Measurements from ENCODE around the gene PPP4R3A. TPM values are rescaled to one million over a fixed set of nuclear protein-coding genes. Genes with fewer than 3 reads are reported as not detected.
"Not testable (repeated sequence)": the region's sequence is repeated elsewhere in the genome, so short reads cannot be mapped to it uniquely, and the experiment has no call there.

PPP4R3A gene
- polyA plus RNA-seq = 98.6 TPM
- long read RNA-seq, donor 1, full-length matches to known transcripts = 5 of 5 reads
- long read RNA-seq, donor 1, partial matches to known transcripts = 0 of 5 reads
- long read RNA-seq, donor 1, other reads (novel, unspliced or antisense) = 0 of 5 reads
- long read RNA-seq, donor 2, full-length matches to known transcripts = 6 of 12 reads
- long read RNA-seq, donor 2, partial matches to known transcripts = 6 of 12 reads
- long read RNA-seq, donor 2, other reads (novel, unspliced or antisense) = 0 of 12 reads
- long read RNA-seq, donor 3 = 0 reads
- long read RNA-seq, donor 4 = 0 reads
- long read RNA-seq, donor 5, partial matches to known transcripts = 0 of 1 reads
- long read RNA-seq, donor 5, other reads (novel, unspliced or antisense) = 0 of 1 reads
- long read RNA-seq, donor 6, full-length matches to known transcripts = 4 of 9 reads
- long read RNA-seq, donor 6, partial matches to known transcripts = 5 of 9 reads
- long read RNA-seq, donor 6, other reads (novel, unspliced or antisense) = 0 of 9 reads
- long read RNA-seq, donor 7, full-length matches to known transcripts = 3 of 3 reads
- long read RNA-seq, donor 7, partial matches to known transcripts = 0 of 3 reads
- long read RNA-seq, donor 7, other reads (novel, unspliced or antisense) = 0 of 3 reads
- long read RNA-seq, donor 8, full-length matches to known transcripts = 5 of 10 reads
- long read RNA-seq, donor 8, partial matches to known transcripts = 5 of 10 reads
- long read RNA-seq, donor 8, other reads (novel, unspliced or antisense) = 0 of 10 reads
- long read RNA-seq, donor 9, partial matches to known transcripts = 0 of 6 reads
- long read RNA-seq, donor 9, other reads (novel, unspliced or antisense) = 0 of 6 reads
- long read RNA-seq, donor 10, full-length matches to known transcripts = 5 of 5 reads
- long read RNA-seq, donor 10, partial matches to known transcripts = 0 of 5 reads
- long read RNA-seq, donor 10, other reads (novel, unspliced or antisense) = 0 of 5 reads
- long read RNA-seq, donor 11, full-length matches to known transcripts = 4 of 4 reads
- long read RNA-seq, donor 11, partial matches to known transcripts = 0 of 4 reads
- long read RNA-seq, donor 11, other reads (novel, unspliced or antisense) = 0 of 4 reads

DNA sequence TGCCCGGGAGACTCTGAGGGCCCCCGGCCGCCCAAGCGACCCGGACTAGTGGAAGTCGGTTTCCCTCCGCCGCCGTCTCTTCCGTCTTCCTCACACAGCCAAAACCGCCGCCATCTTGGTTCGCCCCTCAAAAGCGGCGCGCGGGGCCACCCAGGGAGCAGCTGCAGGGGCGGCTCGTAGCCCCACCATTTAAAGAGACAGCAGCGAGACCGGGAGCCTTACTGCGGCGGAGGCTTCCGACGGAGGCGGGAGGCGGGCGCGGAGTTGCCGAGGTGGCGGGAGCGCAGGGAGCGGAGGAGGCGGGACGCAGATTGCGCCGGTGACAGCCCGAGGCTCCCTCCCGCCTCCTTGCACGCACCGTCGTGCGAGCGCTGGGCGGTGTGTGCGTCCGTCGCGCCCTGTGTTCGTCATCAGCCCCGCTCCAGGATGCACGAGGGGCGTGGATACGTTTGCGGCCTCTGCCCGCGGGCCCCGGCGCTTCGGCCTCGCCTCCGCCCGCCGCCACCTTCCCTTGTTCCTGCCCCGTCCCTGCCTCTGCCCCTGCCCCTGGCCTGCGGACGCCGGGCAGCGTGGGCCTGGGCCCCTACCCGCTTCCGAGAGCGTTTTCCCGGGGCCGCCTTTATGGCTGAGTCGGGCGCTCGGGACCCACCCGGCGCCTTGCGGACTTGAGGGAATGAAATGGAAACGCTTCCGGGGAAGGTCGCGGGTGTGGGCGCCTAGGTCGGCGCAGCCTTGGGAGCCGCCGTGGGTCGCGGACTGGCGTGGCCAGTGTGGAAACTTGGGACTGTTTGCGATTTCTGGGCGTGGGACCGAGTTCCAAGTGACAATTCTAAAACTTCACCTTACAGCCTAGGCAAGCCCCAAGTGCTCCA, at the start of gene PPP4R3A:
PPP4R3A (minus strand) TSS at position 140 of the 872 bp plus-strand sequence. CDS start 663 bp downstream, outside the sequence.
- Histone ChIP-seq H3K4me1 (ENCODE audit: control insufficient read depth, insufficient read depth, low read length) (peaks cover 2% of the 10 kb centered on the region), H3K4me3 (ENCODE audit: low read length) (peak within 1 kb of the TSS; percentile 89), H3K36me3 (ENCODE audit: control insufficient read depth, insufficient read depth, low read length) (peaks cover 3% of the 10 kb centered on the region), H3K27ac (ENCODE audit: low read length) (peak within 1 kb of the TSS; percentile 98), H3K27me3 (ENCODE audit: control insufficient read depth, insufficient read depth, low read length) (no peaks in the 10 kb centered on the region), H3K9me3 (ENCODE audit: control insufficient read depth, low read depth, low read length) (no peaks in the 10 kb centered on the region)
- DNase-seq = peak; percentile 98 to 99
- no CpG with 5 or more reads among the region's 95 CpGs for WGBS (ENCODE audit: insufficient coverage, low lambda C conversion rate)

DNA sequence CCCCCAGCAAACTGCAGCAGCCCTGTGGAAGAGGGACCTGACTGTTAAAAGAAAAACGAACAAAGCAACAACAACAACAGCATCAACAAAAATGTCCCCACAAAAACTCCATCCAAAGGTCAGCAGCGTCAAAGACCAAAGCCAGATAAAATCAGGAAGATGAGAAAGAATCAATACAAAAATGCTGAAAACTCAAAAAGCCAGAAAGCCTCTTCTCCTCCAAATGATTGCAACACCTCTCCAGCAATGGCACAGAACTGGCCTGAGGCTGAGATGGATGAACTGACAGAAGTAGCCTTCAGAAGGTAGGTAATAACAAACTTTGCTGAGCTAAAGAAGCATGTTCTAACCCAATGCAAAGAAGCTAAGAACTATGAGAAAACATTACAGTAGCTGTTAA, 45.4 kb upstream of the PPP4R3A start:
- Histone ChIP-seq H3K27me3 (ENCODE audit: control insufficient read depth, insufficient read depth, low read length) (no peaks in the 10 kb centered on the region), H3K9me3 (ENCODE audit: control insufficient read depth, low read depth, low read length) (peaks cover 7% of the 10 kb centered on the region), H3K4me3 (ENCODE audit: low read length) (no peak overlapping the region), H3K36me3 (ENCODE audit: control insufficient read depth, insufficient read depth, low read length) (no peaks in the 10 kb centered on the region), H3K4me1 (ENCODE audit: control insufficient read depth, insufficient read depth, low read length) (peaks cover 18% of the 10 kb centered on the region), H3K27ac (ENCODE audit: low read length) (peak overlapping the region; percentile 66)
- peak in 1 of 2 donors; percentile 21 for DNase-seq
- no CpG with 5 or more reads among the region's 2 CpGs for WGBS (ENCODE audit: insufficient coverage, low lambda C conversion rate)

DNA sequence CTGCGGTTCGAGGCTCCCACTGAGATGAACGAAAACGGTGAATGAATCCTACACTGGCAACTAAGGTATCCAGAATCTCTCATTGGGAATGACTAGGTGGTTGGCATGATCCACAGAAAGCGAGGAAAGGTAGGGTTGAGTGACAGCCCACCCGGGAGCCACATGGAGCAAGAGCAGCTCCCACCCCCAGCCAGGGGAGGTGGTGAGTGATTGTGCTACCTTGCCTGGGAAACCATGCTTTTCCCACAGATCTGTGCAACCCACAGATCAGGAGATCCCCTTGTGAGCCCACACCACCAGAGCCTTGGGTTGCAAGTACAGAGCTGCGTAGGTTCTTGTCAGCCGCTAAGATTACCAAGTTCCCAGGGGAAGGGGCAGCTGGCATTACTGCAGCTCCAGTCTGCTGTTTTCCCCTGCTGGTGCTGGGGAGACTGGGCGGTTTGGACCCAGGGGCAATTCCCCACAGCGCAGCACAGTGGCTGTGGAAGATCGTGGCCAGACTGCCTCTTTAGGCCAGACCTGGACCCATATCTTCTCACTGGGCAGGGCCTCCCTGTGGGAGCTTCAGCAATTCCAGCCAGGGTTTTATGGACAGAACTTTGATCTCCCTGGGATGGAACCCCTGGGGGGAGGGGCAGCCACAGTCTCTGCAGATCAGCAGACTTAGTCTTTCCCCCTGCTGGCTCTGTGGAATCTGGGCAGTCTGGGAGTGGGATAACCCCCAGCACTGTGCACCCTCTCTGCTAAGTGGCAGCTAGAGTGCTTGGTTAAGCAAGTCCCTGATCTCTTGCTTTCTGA, 44.6 kb upstream of the PPP4R3A start:
- Histone ChIP-seq H3K36me3 (ENCODE audit: control insufficient read depth, insufficient read depth, low read length) (no peaks in the 10 kb centered on the region), H3K4me3 (ENCODE audit: low read length) (no peak overlapping the region), H3K9me3 (ENCODE audit: control insufficient read depth, low read depth, low read length) (peaks cover 7% of the 10 kb centered on the region), H3K4me1 (ENCODE audit: control insufficient read depth, insufficient read depth, low read length) (peaks cover 18% of the 10 kb centered on the region), H3K27me3 (ENCODE audit: control insufficient read depth, insufficient read depth, low read length) (no peaks in the 10 kb centered on the region), H3K27ac (ENCODE audit: low read length) (peak overlapping the region; percentile 66)
- WGBS (ENCODE audit: insufficient coverage, low lambda C conversion rate) = 0% methylated on average over 2 of the region's 11 CpGs
- peak; percentile 92 to 97 for DNase-seq

DNA sequence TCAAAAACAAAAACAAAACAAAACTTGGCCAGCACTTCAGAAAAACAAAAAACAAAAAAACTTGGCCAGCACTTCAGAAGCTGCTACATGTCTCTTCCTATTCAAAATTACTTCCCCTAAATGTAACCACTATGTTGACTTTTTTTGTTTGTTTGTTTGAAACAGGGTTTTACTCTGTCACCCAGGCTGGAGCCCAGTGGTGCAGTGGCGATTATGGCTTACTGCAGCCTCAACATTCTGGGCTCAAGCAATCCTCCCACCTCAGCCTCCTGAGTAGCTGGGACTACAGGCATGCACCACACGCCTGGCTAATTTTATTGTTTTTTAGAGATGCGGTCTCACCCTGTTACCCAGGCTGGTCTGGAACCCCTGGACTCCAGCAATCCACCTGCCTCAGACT, 38.0 kb upstream of the PPP4R3A start:
- H3K9me3 ChIP-seq (ENCODE audit: control insufficient read depth, low read depth, low read length) = no peaks in the 10 kb centered on the region
- no peaks in the 10 kb centered on the region for H3K27me3 ChIP-seq (ENCODE audit: control insufficient read depth, insufficient read depth, low read length)
- no peak overlapping the region for H3K4me3 ChIP-seq (ENCODE audit: low read length)
- no CpG with 5 or more reads among the region's 3 CpGs for WGBS (ENCODE audit: insufficient coverage, low lambda C conversion rate)
- H3K36me3 ChIP-seq (ENCODE audit: control insufficient read depth, insufficient read depth, low read length) = no peaks in the 10 kb centered on the region
- no peak for DNase-seq
- H3K27ac ChIP-seq (ENCODE audit: low read length) = no peak overlapping the region
- H3K4me1 ChIP-seq (ENCODE audit: control insufficient read depth, insufficient read depth, low read length) = no peaks in the 10 kb centered on the region

DNA sequence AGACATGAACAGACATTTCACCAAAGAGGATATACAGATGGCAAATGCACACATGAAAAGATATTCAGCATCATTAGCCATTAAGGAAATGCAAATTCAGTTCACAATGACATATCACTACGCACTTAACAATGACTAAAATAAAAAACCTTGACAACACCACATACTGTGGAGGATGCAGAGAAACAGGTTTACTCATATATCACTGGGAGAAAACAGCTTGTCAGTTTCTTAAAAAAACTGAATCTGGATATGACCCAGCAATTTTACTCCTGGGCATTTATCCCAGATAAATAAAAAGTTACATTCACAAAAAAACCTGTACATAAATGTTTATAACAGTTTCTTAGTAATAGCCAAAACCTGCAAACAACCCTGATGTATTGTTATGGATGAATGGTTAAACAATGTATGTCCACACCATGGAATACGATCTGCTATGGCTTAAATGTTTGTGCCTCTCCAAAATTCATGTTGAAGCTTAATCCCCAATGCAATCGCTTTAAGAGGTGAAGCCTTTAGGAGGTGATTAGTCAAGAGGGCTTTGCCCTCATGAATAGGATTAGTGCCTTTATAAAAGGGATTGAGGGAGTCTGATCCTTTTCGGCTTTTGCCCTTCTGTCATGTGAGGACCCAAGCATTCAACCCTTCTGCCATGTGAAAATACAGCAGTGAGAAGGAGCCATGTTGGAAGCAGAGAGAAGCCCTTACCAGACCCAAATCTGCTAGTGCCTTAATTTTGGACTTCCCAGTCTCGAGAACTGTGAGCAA, 36.0 kb upstream of the PPP4R3A start:
- Histone ChIP-seq H3K36me3 (ENCODE audit: control insufficient read depth, insufficient read depth, low read length) (no peaks in the 10 kb centered on the region), H3K9me3 (ENCODE audit: control insufficient read depth, low read depth, low read length) (peaks cover 2% of the 10 kb centered on the region), H3K4me1 (ENCODE audit: control insufficient read depth, insufficient read depth, low read length) (no peaks in the 10 kb centered on the region), H3K4me3 (ENCODE audit: low read length) (no peak overlapping the region), H3K27ac (ENCODE audit: low read length) (no peak overlapping the region), H3K27me3 (ENCODE audit: control insufficient read depth, insufficient read depth, low read length) (no peaks in the 10 kb centered on the region)
- DNase-seq = no peak
- no CpG with 5 or more reads among the region's 5 CpGs for WGBS (ENCODE audit: insufficient coverage, low lambda C conversion rate)

DNA sequence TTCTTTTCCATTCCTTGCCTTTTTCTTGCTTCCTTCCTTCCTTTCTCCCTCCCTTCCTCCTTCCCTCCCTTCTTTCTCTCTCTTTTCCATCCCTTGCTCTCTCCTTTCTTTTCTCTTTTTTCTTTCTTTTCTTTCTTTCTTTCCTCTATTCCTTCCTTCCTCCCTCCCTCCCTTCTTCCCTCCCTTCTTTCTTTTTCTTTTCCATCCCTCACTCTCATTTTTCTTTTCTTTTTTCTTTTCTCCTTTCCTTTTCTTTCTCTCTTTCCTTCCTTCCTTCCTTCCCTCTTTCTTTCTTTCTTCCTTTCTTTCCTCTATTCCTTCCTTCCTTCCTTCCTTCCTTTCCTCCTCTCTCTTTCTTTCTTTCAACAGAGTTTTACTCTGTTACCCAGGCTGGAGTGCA, 35.1 kb upstream of the PPP4R3A start:
- Histone ChIP-seq H3K4me1 (ENCODE audit: control insufficient read depth, insufficient read depth, low read length) (no peaks in the 10 kb centered on the region), H3K4me3 (ENCODE audit: low read length) (no peak overlapping the region), H3K9me3 (ENCODE audit: control insufficient read depth, low read depth, low read length) (peaks cover 2% of the 10 kb centered on the region), H3K27ac (ENCODE audit: low read length) (no peak overlapping the region), H3K27me3 (ENCODE audit: control insufficient read depth, insufficient read depth, low read length) (no peaks in the 10 kb centered on the region), H3K36me3 (ENCODE audit: control insufficient read depth, insufficient read depth, low read length) (no peaks in the 10 kb centered on the region)
- no peak for DNase-seq

DNA sequence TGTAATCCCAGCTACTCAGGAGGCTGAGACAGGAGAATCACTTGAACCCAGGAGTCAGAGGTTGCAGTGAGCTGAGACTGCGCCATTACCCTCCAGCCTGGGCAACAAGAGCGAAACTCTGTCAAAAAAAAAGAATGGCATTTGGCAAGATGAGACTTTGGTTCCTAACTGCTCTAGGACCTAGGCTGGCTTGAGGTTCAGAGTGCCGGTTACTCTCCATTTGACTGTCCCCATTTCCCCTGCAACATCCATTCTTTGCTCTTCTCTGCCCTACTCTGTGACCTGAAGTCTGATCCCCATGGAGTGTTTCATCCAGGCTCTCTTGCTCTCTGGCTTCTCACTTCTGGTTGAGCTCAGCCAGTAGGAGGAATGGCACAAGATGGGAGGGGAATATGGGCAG, 26.2 kb upstream of the PPP4R3A start:
- 100% methylated on average over 1 of the region's 3 CpGs for WGBS (ENCODE audit: insufficient coverage, low lambda C conversion rate)
- no peak for DNase-seq
- Histone ChIP-seq H3K27ac (ENCODE audit: low read length) (no peak overlapping the region), H3K27me3 (ENCODE audit: control insufficient read depth, insufficient read depth, low read length) (no peaks in the 10 kb centered on the region), H3K9me3 (ENCODE audit: control insufficient read depth, low read depth, low read length) (peaks cover 3% of the 10 kb centered on the region), H3K4me3 (ENCODE audit: low read length) (no peak overlapping the region), H3K4me1 (ENCODE audit: control insufficient read depth, insufficient read depth, low read length) (no peaks in the 10 kb centered on the region), H3K36me3 (ENCODE audit: control insufficient read depth, insufficient read depth, low read length) (no peaks in the 10 kb centered on the region)

DNA sequence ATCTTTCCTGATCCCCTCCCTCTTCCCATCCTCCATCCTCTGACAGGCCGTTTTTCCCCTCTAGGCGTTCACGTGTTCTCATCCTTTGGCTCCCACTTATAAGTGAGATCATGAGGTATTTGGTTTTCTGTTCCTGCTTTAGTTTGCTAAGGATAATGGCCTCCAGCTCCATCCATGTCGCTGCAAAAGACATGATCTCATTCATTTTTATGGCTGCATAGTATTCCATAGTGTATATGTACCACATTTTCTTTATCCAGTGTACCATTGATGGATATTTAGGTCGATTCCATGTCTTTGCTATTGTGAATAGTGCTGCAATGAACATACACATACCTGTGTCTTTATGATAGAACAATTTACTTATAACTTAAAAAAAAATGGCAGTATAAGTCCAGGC, 23.9 kb upstream of the PPP4R3A start:
- H3K27me3 ChIP-seq (ENCODE audit: control insufficient read depth, insufficient read depth, low read length); H3K27ac ChIP-seq (ENCODE audit: low read length); H3K4me3 ChIP-seq (ENCODE audit: low read length); H3K9me3 ChIP-seq (ENCODE audit: control insufficient read depth, low read depth, low read length); H3K36me3 ChIP-seq (ENCODE audit: control insufficient read depth, insufficient read depth, low read length); H3K4me1 ChIP-seq (ENCODE audit: control insufficient read depth, insufficient read depth, low read length); DNase-seq: not testable (repeated sequence)
- 100% methylated on average over 2 of the region's 5 CpGs for WGBS (ENCODE audit: insufficient coverage, low lambda C conversion rate)

DNA sequence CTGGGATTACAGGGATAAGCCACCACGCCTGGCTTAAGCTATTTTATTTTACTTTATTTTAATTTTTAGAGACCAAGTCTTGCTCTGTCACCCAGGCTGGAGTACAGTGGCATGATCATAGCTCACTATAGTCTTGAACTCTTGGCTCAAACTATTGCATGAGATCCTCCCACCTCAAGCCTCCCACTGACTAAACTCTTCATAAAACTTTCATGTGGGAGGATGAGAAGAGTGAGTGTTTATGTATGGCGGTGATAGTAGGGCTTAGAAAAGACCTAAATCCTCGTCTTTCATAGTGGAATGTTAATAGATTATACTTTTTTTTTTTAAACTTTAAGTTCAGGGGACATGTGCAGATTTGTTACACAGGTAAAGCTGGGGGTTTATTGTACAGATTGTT, 23.5 kb upstream of the PPP4R3A start:
- no CpG with 5 or more reads among the region's 3 CpGs for WGBS (ENCODE audit: insufficient coverage, low lambda C conversion rate)
- Histone ChIP-seq H3K4me1 (ENCODE audit: control insufficient read depth, insufficient read depth, low read length) (no peaks in the 10 kb centered on the region), H3K9me3 (ENCODE audit: control insufficient read depth, low read depth, low read length) (no peaks in the 10 kb centered on the region), H3K27ac (ENCODE audit: low read length) (no peak overlapping the region), H3K36me3 (ENCODE audit: control insufficient read depth, insufficient read depth, low read length) (no peaks in the 10 kb centered on the region), H3K4me3 (ENCODE audit: low read length) (no peak overlapping the region), H3K27me3 (ENCODE audit: control insufficient read depth, insufficient read depth, low read length) (no peaks in the 10 kb centered on the region)
- DNase-seq = no peak

Measured in large intestine (tissue), 12 donors.